KMS-11 (cell line): ENCODE results near the gene CARHSP1.

Experiments
- H2AFZ ChIP-seq: fragments of 200-600 bp; sonication (generic); 2 replicates; pipeline ENCODE4 v1.6.1; 2016; ENCODE audit warnings: antibody characterized with exemption, mixed run types, low read depth
- H3K27ac ChIP-seq: fragments of 200-600 bp; sonication (generic); 2 replicates; pipeline ENCODE4 v1.6.1; 2016; ENCODE audit warnings: mild to moderate bottlenecking, mixed run types
- H3K27me3 ChIP-seq: fragments of 200-600 bp; sonication (generic); 2 replicates; pipeline ENCODE4 v1.6.1; 2017; ENCODE audit warnings: mild to moderate bottlenecking, low read depth, mixed run types, moderate library complexity; ENCODE audit not compliant: insufficient read depth
- H3K36me3 ChIP-seq: fragments of 200-600 bp; sonication (generic); 2 replicates; pipeline ENCODE4 v1.6.1; 2017; ENCODE audit warnings: mild to moderate bottlenecking, mixed run types; ENCODE audit not compliant: insufficient read depth
- H3K4me1 ChIP-seq: fragments of 200-600 bp; sonication (generic); 2 replicates; pipeline ENCODE4 v1.6.1; 2016; ENCODE audit warnings: mild to moderate bottlenecking, low read depth, mixed run types; ENCODE audit not compliant: poor library complexity, severe bottlenecking
- H3K4me2 ChIP-seq: fragments of 200-600 bp; sonication (generic); 2 replicates; pipeline ENCODE4 v1.7.0; 2016; ENCODE audit warnings: mild to moderate bottlenecking, mixed run types
- H3K4me3 ChIP-seq: fragments of 200-600 bp; sonication (generic); IDR thresholded peaks from 2 replicates; pipeline ENCODE4 v1.6.1; 2017; ENCODE audit warnings: low read depth, low read length, mixed read lengths; ENCODE audit not compliant: insufficient read depth
- H3K79me2 ChIP-seq: fragments of 200-600 bp; sonication (generic); 2 replicates; pipeline ENCODE4 v1.6.1; 2016; ENCODE audit warnings: low read depth, mixed run types; ENCODE audit not compliant: insufficient read depth
- H3K9ac ChIP-seq: fragments of 200-600 bp; sonication (generic); 2 replicates; pipeline ENCODE4 v1.6.1; 2016; ENCODE audit warnings: mild to moderate bottlenecking, mixed run types
- H4K20me1 ChIP-seq: fragments of 200-600 bp; sonication (generic); 2 replicates; pipeline ENCODE4 v1.6.1; 2016; ENCODE audit warnings: mild to moderate bottlenecking, mixed run types; ENCODE audit not compliant: insufficient read depth
- TF ChIP-seq, protein P1 (sequence below): fragments of 200-600 bp; sonication (generic); conservative IDR thresholded peaks from 2 replicates; pipeline ENCODE4 v1.6.1; 2017; ENCODE audit warnings: low read depth, mild to moderate bottlenecking, antibody characterized with exemption, low read length, moderate library complexity, mixed read lengths

Gene CARHSP1

DNA sequence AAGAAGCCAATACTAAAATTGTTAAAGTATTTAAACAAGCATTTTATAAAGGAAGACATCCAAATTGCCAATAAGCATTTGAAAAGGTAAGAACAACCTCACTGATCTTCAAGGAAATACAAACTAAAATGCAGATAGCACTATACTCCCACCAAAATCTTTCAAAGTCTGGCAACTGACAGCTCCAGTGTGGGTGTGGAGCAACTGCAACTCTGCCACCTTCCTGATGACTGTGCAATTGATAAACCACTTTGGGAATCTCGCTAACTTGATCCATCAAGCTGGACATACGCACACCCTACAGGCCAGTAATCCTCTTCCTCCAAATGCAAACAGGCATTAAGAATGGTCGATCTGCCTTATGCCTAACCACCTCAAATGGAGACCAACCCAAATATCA lies 45.3 kb upstream of the CARHSP1 start:
- Histone ChIP-seq H3K79me2 (peaks cover 38% of the 10 kb centered on the region; the same call in 1 of the 2 replicates), H3K27me3 (no peaks in the 10 kb centered on the region), H3K9ac (no peak overlapping the region), H2AFZ (no peak overlapping the region), H3K36me3 (peaks cover 7% of the 10 kb centered on the region; the same call in 1 of the 2 replicates), H3K27ac (peak overlapping the region; percentile 66; the same call in 1 of the 2 replicates), H4K20me1 (peaks cover 9% of the 10 kb centered on the region), H3K4me1 (peaks cover 66% of the 10 kb centered on the region), H3K4me2 (peak overlapping the region; percentile 4; the same call in 1 of the 2 replicates), H3K4me3 (no peak overlapping the region)
- TF ChIP-seq, protein P1, sequence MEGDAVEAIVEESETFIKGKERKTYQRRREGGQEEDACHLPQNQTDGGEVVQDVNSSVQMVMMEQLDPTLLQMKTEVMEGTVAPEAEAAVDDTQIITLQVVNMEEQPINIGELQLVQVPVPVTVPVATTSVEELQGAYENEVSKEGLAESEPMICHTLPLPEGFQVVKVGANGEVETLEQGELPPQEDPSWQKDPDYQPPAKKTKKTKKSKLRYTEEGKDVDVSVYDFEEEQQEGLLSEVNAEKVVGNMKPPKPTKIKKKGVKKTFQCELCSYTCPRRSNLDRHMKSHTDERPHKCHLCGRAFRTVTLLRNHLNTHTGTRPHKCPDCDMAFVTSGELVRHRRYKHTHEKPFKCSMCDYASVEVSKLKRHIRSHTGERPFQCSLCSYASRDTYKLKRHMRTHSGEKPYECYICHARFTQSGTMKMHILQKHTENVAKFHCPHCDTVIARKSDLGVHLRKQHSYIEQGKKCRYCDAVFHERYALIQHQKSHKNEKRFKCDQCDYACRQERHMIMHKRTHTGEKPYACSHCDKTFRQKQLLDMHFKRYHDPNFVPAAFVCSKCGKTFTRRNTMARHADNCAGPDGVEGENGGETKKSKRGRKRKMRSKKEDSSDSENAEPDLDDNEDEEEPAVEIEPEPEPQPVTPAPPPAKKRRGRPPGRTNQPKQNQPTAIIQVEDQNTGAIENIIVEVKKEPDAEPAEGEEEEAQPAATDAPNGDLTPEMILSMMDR: no peak

DNA sequence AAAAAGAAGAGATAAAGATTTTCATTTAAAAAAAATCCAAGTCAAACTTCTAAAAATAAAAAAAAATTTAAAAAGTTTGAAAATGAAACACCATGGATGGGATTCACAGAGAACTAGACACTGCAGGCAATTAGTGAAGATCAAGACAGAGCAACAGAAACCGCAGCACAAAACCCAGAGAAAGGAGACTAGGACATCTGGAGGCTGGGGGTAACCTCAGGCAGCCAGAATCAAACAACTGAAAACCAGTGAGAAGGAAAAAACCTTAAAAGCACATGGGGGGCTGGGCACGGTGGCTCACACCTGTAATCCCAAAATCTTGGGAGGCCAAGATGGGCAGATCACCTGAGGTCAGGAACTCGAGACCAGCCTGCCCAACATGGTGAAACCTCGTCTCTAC lies 44.0 kb upstream of the CARHSP1 start:
- H3K27me3 ChIP-seq: no peaks in the 10 kb centered on the region
- peak overlapping the region; percentile 66 for H3K27ac ChIP-seq
- H3K4me1 ChIP-seq: peaks cover 79% of the 10 kb centered on the region
- TF ChIP-seq, protein P1: no peak
- peak overlapping the region; percentile 91 for H3K4me2 ChIP-seq
- H3K9ac ChIP-seq: no peak overlapping the region
- peaks cover 13% of the 10 kb centered on the region; the same call in 1 of the 2 replicates for H3K36me3 ChIP-seq
- no peak overlapping the region for H2AFZ ChIP-seq
- no peak overlapping the region for H3K4me3 ChIP-seq
- H3K79me2 ChIP-seq: peaks cover 47% of the 10 kb centered on the region; the same call in 1 of the 2 replicates
- peaks cover 9% of the 10 kb centered on the region for H4K20me1 ChIP-seq

DNA sequence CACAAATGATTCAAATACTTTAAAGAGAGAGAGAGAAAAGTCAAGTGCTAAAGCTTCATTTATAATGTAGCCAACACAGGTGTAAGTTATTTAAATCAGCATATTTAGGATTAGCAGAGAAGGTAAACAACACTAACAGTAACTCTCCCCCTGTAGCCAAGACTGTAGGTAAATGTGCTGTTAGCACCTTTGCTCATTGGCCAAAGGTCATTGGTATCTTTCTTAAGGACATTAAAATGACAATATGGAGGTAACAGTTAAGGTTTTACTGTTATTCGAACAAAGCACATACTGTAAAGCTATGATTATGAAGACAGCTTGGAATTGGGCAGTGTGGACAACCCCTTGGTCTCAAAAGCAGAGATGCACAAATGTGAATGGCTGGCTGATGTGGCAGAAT lies 42.0 kb upstream of the CARHSP1 start:
- Histone ChIP-seq H3K36me3 (peaks cover 13% of the 10 kb centered on the region; the same call in 1 of the 2 replicates), H2AFZ (no peak overlapping the region), H3K4me1 (peaks cover 91% of the 10 kb centered on the region), H4K20me1 (peaks cover 9% of the 10 kb centered on the region), H3K4me2 (peak overlapping the region; percentile 91; the same call in 1 of the 2 replicates), H3K4me3 (no peak overlapping the region), H3K79me2 (peaks cover 66% of the 10 kb centered on the region; the same call in 1 of the 2 replicates), H3K27ac (no peak overlapping the region), H3K9ac (no peak overlapping the region), H3K27me3 (no peaks in the 10 kb centered on the region)
- TF ChIP-seq, protein P1: no peak

DNA sequence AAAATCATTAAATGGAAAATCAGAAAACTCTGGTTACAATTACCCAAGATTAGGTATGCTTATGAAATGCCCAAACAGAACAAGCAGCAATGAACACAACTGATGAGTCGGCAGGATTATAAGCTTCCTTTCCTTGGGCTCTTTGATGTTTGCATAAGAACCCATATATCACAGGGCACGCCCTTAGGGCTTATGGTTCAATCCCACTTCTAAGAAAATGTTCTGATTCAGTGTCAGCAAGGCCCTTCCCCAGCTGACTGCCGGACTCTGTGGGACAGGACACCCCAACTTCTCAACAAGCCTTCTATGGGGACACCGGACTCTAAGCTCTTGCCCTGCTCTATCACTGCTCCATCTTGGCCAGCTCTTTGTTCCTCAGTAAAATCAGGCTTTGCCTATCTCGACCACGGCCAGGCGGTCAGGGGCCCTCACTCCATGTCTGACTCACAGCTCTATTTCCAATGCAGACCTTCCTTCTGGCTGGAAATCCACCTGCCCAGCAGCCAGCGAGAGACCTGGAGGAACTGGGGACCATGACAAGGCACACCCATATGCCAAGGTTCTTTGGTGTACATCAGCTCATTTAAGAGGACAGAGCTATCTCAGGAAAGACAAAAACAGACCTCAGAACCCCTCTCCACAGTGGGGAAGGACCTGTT lies 40.1 kb upstream of the CARHSP1 start:
- H2AFZ ChIP-seq: no peak overlapping the region
- H3K79me2 ChIP-seq: peaks cover 77% of the 10 kb centered on the region; the same call in 1 of the 2 replicates
- H3K4me1 ChIP-seq: peaks cover 74% of the 10 kb centered on the region
- H3K9ac ChIP-seq: no peak overlapping the region
- peaks cover 5% of the 10 kb centered on the region; the same call in 1 of the 2 replicates for H4K20me1 ChIP-seq
- no peak overlapping the region; the same call in 1 of the 2 replicates for H3K4me2 ChIP-seq
- H3K27me3 ChIP-seq: no peaks in the 10 kb centered on the region
- H3K4me3 ChIP-seq: no peak overlapping the region
- TF ChIP-seq, protein P1: no peak
- H3K36me3 ChIP-seq: peaks cover 13% of the 10 kb centered on the region; the same call in 1 of the 2 replicates
- no peak overlapping the region for H3K27ac ChIP-seq
